OCI-LY3 (cell line): ENCODE data around the gene GLB1L3.

ENCODE experiments used
- H2AFZ ChIP-seq: fragments of 200-600, 300-600 bp; shearing (Covaris generic); 2 replicates; pipeline ENCODE4 v1.6.0; 2014; ENCODE audit warnings: antibody characterized with exemption, low read depth, low read length
- H3K27ac ChIP-seq: fragments of 200-600, 300-600 bp; sonication (generic); 2 replicates; pipeline ENCODE4 v1.5.1; 2014; ENCODE audit warnings: mild to moderate bottlenecking, low read length, moderate library complexity, mixed read lengths
- H3K27me3 ChIP-seq: fragments of 200-600, 300-600 bp; sonication (generic); 2 replicates; pipeline ENCODE4 v1.6.1; 2014; ENCODE audit warnings: low read depth, low read length, mixed read lengths
- H3K36me3 ChIP-seq: fragments of 200-600, 300-600 bp; sonication (generic); replicated peaks from 2 replicates; pipeline ENCODE3; 2014; ENCODE audit warnings: low read depth, low read length, mixed read lengths
- H3K4me1 ChIP-seq: fragments of 300-600, 200-600 bp; sonication (generic); 2 replicates; pipeline ENCODE4 v1.6.1; 2014; ENCODE audit warnings: low read length, mixed read lengths
- H3K4me2 ChIP-seq: fragments of 200-600, 300-600 bp; sonication (generic); 2 replicates; pipeline ENCODE4 v1.6.1; 2014; ENCODE audit warnings: low read length, mixed read lengths
- H3K4me3 ChIP-seq: fragments of 300-600, 200-600 bp; sonication (generic); 2 replicates; pipeline ENCODE4 v1.5.1; 2014; ENCODE audit warnings: antibody characterized with exemption, mild to moderate bottlenecking, low read length, moderate library complexity
- H3K79me2 ChIP-seq: fragments of 300-600, 200-600 bp; shearing (Covaris generic); 2 replicates; pipeline ENCODE4 v1.6.1; 2014; ENCODE audit warnings: mild to moderate bottlenecking, low read length, mixed read lengths
- H3K9ac ChIP-seq: fragments of 300-600, 200-600 bp; shearing (Covaris generic); 2 replicates; pipeline ENCODE4 v1.6.0; 2014; ENCODE audit warnings: mild to moderate bottlenecking, low read length, moderate library complexity
- H3K9me3 ChIP-seq: fragments of 200-600, 300-600 bp; shearing (Covaris generic); 2 replicates; pipeline ENCODE4 v1.6.1; 2014; ENCODE audit warnings: low read length, mixed read lengths; ENCODE audit not compliant: insufficient read depth
- H4K20me1 ChIP-seq: fragments of 200-600, 300-600 bp; sonication (generic); 2 replicates; pipeline ENCODE4 v1.6.1; 2016; ENCODE audit warnings: low read length, mixed read lengths; ENCODE audit not compliant: insufficient read depth
- CTCF ChIP-seq: fragments of 200-600, 300-600 bp; sonication (generic); IDR thresholded peaks from 2 replicates; pipeline ENCODE4 v1.5.1; 2014; ENCODE audit warnings: antibody characterized with exemption, low read length, low read depth
- EZH2phosphoT487 ChIP-seq: fragments of 200-600 bp; shearing (Covaris generic); IDR thresholded peaks from 2 replicates; pipeline ENCODE4 v1.6.1; 2018; ENCODE audit warnings: antibody characterized with exemption, mixed run types, low read depth

The GLB1L3 gene

DNA sequence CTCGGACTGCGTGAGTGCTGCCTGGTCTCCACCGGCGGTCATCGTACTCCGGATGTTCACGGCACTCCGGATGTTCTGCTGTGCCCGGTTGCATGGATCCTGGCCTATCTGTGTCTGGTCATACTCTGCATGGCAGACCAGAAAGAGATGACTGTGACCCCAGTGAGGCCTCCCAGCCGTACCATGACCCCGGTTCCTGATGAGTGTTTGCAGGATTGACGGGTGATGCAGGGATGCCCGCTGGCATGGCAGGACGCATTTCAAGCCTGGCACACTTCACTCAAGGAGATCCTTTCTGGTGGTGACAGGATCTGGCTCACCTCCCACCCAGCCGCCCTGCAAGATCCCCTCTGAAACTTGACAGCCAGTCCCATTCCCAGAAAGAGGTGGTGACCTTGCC is 61.9 kb downstream of the GLB1L3 start:
- Histone ChIP-seq H3K9me3 (no peaks in the 10 kb centered on the region), H3K27ac (no peak overlapping the region), H4K20me1 (no peaks in the 10 kb centered on the region), H3K4me3 (no peak overlapping the region), H3K4me2 (no peak overlapping the region), H3K4me1 (no peaks in the 10 kb centered on the region), H2AFZ (no peak overlapping the region), H3K36me3 (no peaks in the 10 kb centered on the region), H3K9ac (no peak overlapping the region), H3K79me2 (no peaks in the 10 kb centered on the region), H3K27me3 (no peaks in the 10 kb centered on the region)
- TF ChIP-seq CTCF (no peak), EZH2phosphoT487 (no peak)

DNA sequence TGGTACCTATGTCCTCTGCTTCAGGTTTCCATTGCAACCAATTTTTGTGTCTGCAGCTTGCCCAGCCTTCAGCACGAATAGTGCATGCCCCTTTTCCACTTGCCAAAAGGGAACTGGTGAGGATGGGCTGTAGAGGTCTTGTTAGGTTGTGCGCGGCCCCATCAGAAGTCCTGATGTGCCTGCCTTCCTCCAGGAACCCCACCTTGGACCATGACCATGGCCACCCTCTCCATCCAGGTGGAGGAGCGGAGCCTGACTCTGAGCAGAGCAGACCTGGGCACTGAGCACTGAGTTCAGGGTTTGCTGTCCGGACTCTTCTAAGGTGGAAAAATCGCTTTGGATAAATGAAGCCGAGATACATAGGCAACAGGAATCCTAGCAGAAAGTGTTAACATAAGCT is 62.5 kb downstream of the GLB1L3 start:
- TF ChIP-seq EZH2phosphoT487 (no peak), CTCF (no peak)
- H4K20me1 ChIP-seq = no peaks in the 10 kb centered on the region

DNA sequence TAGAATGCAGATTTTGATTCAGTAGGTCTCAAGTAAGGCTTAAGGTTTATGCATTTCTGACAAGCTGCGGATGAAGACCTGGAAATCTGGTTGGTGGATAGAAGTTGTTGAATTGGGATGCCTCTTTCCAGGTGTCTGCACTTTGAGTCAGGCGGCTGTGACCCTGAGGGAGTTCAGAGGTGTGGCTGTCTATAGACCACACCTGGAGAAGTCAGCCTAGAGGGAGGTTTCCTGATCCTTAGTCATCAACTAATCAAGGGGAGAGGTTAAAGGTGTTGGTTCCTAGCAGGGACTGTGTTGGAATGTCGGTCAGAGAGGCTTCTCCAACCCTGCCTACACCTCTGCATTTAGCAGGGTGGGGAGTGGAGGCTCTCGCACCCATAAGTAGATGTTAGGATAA is 63.6 kb downstream of the GLB1L3 start:
- no peak overlapping the region for H3K9ac ChIP-seq
- no peaks in the 10 kb centered on the region for H3K36me3 ChIP-seq
- H3K79me2 ChIP-seq = no peaks in the 10 kb centered on the region
- H3K4me2 ChIP-seq = no peak overlapping the region
- no peak overlapping the region for H3K27ac ChIP-seq
- no peak overlapping the region for H2AFZ ChIP-seq
- H3K4me1 ChIP-seq = no peaks in the 10 kb centered on the region
- H3K4me3 ChIP-seq = no peak overlapping the region
- H4K20me1 ChIP-seq = no peaks in the 10 kb centered on the region
- TF ChIP-seq CTCF = no peak
- TF ChIP-seq EZH2phosphoT487 = no peak
- H3K27me3 ChIP-seq = no peaks in the 10 kb centered on the region
- no peaks in the 10 kb centered on the region for H3K9me3 ChIP-seq

More for the DNA sequence above, 62.5 kb downstream of the GLB1L3 start:
- Histone ChIP-seq H3K9me3 (no peaks in the 10 kb centered on the region), H3K4me3 (no peak overlapping the region), H3K4me2 (no peak overlapping the region), H2AFZ (no peak overlapping the region), H3K4me1 (no peaks in the 10 kb centered on the region), H3K9ac (no peak overlapping the region), H3K79me2 (no peaks in the 10 kb centered on the region), H3K27ac (no peak overlapping the region), H3K36me3 (no peaks in the 10 kb centered on the region), H3K27me3 (no peaks in the 10 kb centered on the region)

GRCh38 chr11:134340354-134340964 is 64.3 kb downstream of the GLB1L3 start:
- Histone ChIP-seq H3K79me2 (no peaks in the 10 kb centered on the region), H3K4me1 (no peaks in the 10 kb centered on the region), H3K9ac (no peak overlapping the region), H3K4me2 (no peak overlapping the region), H3K9me3 (no peaks in the 10 kb centered on the region), H3K27ac (no peak overlapping the region), H3K27me3 (no peaks in the 10 kb centered on the region), H3K36me3 (no peaks in the 10 kb centered on the region), H4K20me1 (no peaks in the 10 kb centered on the region), H2AFZ (no peak overlapping the region), H3K4me3 (no peak overlapping the region)
- no peak for TF ChIP-seq EZH2phosphoT487
- TF ChIP-seq CTCF = no peak
